CD14-positive monocyte (primary cell): ENCODE measurements around the gene TNFRSF8. TPM values are rescaled to one million over a fixed set of nuclear protein-coding genes. Genes with fewer than 3 reads are reported as not detected.

Experiments
- DNase-seq, 3 donors: peaks; one replicate each; pipeline ENCODE4 v3.0.0-alpha.2; 2011 to 2022
- H2AFZ ChIP-seq: 2 replicates; pipeline ENCODE4 v1.6.0; 2012; ENCODE audit warnings: mild to moderate bottlenecking, low read depth, low read length, inconsistent platforms; ENCODE audit not compliant: insufficient read depth, poor library complexity, severe bottlenecking
- H3K27ac ChIP-seq, 2 donors: 1 replicate in 1 of 2; 2 replicates in 1 of 2; pipeline ENCODE4 v1.5.1; 2012 to 2013; ENCODE audit warnings: low read length in 2 of 2, control low read depth in 1 of 2, inconsistent platforms in 1 of 2, low read depth in 1 of 2, mild to moderate bottlenecking in 1 of 2
- H3K27me3 ChIP-seq, 2 donors: one replicate each; pipeline versions ENCODE4 v1.6.0 to v1.6.1; 2011 to 2013; ENCODE audit warnings: low read length in 2 of 2; ENCODE audit not compliant: control insufficient read depth in 2 of 2, insufficient read depth in 2 of 2
- H3K36me3 ChIP-seq, 2 donors: replicated peaks in 1 of 2; 1 replicate in 1 of 2; 2 replicates in 1 of 2; pipeline versions ENCODE4 v1.5.1 to v1.6.1; 2012 to 2013; ENCODE audit warnings: low read length in 2 of 2, control low read depth in 1 of 2, inconsistent platforms in 1 of 2, mild to moderate bottlenecking in 1 of 2; ENCODE audit not compliant: insufficient read depth in 2 of 2, control insufficient read depth in 1 of 2
- H3K4me1 ChIP-seq, 2 donors: 1 replicate in 1 of 2; 2 replicates in 1 of 2; pipeline versions ENCODE4 v1.5.1 to v1.6.1; 2012 to 2013; ENCODE audit warnings: low read length in 2 of 2, control low read depth in 1 of 2, inconsistent platforms in 1 of 2, mild to moderate bottlenecking in 1 of 2, moderate library complexity in 1 of 2; ENCODE audit not compliant: insufficient read depth in 2 of 2, control insufficient read depth in 1 of 2
- H3K4me2 ChIP-seq: replicated peaks from 2 replicates; pipeline ENCODE3; 2012; ENCODE audit warnings: low read length, moderate library complexity, mild to moderate bottlenecking; ENCODE audit not compliant: poor library complexity, severe bottlenecking; ENCODE audit errors: extremely low read depth
- H3K4me3 ChIP-seq, 3 experiments: fragments of 200-600 bp in 1 of 3; sonication (generic) in 1 of 3; replicated peaks in 1 of 3; 1 replicate in 2 of 3; 2 replicates in 1 of 3; pipeline ENCODE4 v1.5.1; 2011 to 2013; ENCODE audit warnings: low read length in 3 of 3, mild to moderate bottlenecking in 3 of 3, control low read depth in 2 of 3, low read depth in 2 of 3, inconsistent platforms in 1 of 3, moderate library complexity in 1 of 3
- H3K79me2 ChIP-seq: 2 replicates; pipeline ENCODE4 v1.6.0; 2012; ENCODE audit warnings: mild to moderate bottlenecking, control low read depth, inconsistent platforms, low read length, moderate library complexity; ENCODE audit not compliant: insufficient read depth
- H3K9ac ChIP-seq: 2 replicates; pipeline ENCODE4 v1.6.0; 2017; ENCODE audit warnings: low read length, mild to moderate bottlenecking; ENCODE audit not compliant: insufficient read depth, poor library complexity, severe bottlenecking
- H3K9me3 ChIP-seq, 2 donors: replicated peaks in 1 of 2; 1 replicate in 1 of 2; 2 replicates in 1 of 2; pipeline versions ENCODE4 v1.5.1 to v1.6.1; 2012 to 2013; ENCODE audit warnings: low read length in 2 of 2, control low read depth in 1 of 2; ENCODE audit not compliant: control insufficient read depth in 1 of 2, insufficient read depth in 1 of 2
- H4K20me1 ChIP-seq: 2 replicates; pipeline ENCODE4 v1.6.0; 2012; ENCODE audit warnings: mild to moderate bottlenecking, low read length, control low read depth, moderate library complexity; ENCODE audit not compliant: insufficient read depth
- H3K27ac Mint-ChIP-seq, 7 donors: one replicate each; pipeline ENCODE4 v1.8.0; 2020; ENCODE audit warnings: mild to moderate bottlenecking in 7 of 7, mixed read lengths in 7 of 7, moderate library complexity in 6 of 7, inconsistent platforms in 2 of 7
- H3K27me3 Mint-ChIP-seq, 3 donors: one replicate each; pipeline ENCODE4 v1.8.0; 2021 to 2022; ENCODE audit warnings: low read depth in 3 of 3, mild to moderate bottlenecking in 3 of 3, mixed read lengths in 3 of 3, moderate library complexity in 3 of 3, inconsistent platforms in 1 of 3
- H3K36me3 Mint-ChIP-seq, 2 donors: one replicate each; pipeline ENCODE4 v1.8.0; 2020; ENCODE audit warnings: mixed read lengths in 2 of 2, inconsistent platforms in 1 of 2, mild to moderate bottlenecking in 1 of 2
- H3K4me1 Mint-ChIP-seq: one replicate; pipeline ENCODE4 v1.8.0; 2020; ENCODE audit warnings: mild to moderate bottlenecking, mixed read lengths
- H3K4me3 Mint-ChIP-seq, 2 donors: one replicate each; pipeline ENCODE4 v1.8.0; 2020; ENCODE audit warnings: mild to moderate bottlenecking in 2 of 2, mixed read lengths in 2 of 2, moderate library complexity in 1 of 2
- H3K9me3 Mint-ChIP-seq, 7 donors: one replicate each; pipeline ENCODE4 v1.8.0; 2020 to 2022; ENCODE audit warnings: mixed read lengths in 7 of 7, mild to moderate bottlenecking in 6 of 7, moderate library complexity in 6 of 7, inconsistent platforms in 2 of 7
- WGBS: methylation state at CpG from one replicate; pipeline ENCODE4 v1.1.5; 2013; ENCODE audit warnings: missing lambda C conversion rate; ENCODE audit not compliant: insufficient coverage; 5-methylcytosine and 5-hydroxymethylcytosine counted together
- intact Hi-C, 2 donors: fragments of 100-400 bp; cut with micrococcal nuclease; formaldehyde crosslinking; loops; one replicate each; pipeline versions ENCODE4 v1.15.0 to v1.15.1; 2023
- polyA plus RNA-seq, 3 donors: library from polyadenylated mRNA; depleted of rRNA in 1 of 3; unstranded in 2 of 3; stranded (reverse) in 1 of 3; fragments of 300-500 nt in 2 of 3; fragments of >200 nt in 1 of 3; fragmentation: Illumina TruSeq in 2 of 3; gene quantifications; 1 replicate in 2 of 3; 2 replicates in 1 of 3; pipeline ENCODE4 v1.2.3, GENCODE V29; 2012 to 2021
- TF ChIP-seq, protein P1 (sequence below): fragments of 200-600 bp; IDR thresholded peaks from one replicate; pipeline ENCODE4 v1.8.0; 2022; ENCODE audit warnings: antibody characterized with exemption, mild to moderate bottlenecking

The TNFRSF8 gene
- polyA plus RNA-seq, 3 donors, result 10.9 to 11.9 (median 11.8) TPM

DNA sequence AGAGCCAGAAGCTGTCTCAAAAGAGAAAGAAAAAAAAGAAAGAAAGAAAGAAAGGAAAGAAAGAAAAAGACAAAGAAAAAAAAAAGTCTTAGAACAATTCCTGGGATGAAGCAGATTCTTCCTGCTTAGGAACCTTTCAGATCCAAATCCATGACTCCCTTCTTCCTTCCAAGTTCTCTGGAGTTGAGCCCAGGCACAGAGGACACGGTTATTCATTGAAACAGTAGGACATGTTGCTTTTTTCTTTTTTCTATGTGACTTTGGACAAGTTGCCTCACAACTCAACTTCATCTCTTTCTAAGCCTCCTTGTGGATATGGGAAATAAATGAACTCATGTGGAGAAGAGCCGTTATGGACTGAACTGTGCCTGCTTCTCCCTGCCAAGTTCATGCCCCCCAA is 14.7 kb upstream of the TNFRSF8 start:
- H3K9me3 Mint-ChIP-seq, result no peaks in the 10 kb centered on the region
- WGBS, result no CpG with 5 or more reads among the region's 2 CpGs

DNA sequence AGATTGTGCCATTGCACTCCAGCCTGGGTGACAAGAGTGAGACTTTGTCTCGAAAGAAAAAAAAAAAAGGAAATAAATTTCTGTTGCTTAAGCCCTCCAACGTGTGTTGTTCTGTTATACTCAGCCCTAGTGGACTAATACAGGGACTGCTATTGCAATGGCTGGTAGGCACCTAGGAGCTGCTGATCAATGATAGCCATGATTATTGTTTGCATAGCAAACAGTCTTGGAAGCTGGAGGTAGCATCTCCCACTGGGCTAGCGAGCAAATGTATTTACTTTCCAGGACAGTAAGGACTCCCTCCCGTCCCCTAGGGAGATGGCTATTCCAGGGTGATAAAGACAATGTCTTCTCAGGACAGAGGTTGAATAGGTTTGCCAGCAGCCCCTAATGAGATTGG is 13.5 kb upstream of the TNFRSF8 start:
- no peak overlapping the region for H3K9ac ChIP-seq
- no peaks in the 10 kb centered on the region for H3K27me3 ChIP-seq
- TF ChIP-seq, protein P1, sequence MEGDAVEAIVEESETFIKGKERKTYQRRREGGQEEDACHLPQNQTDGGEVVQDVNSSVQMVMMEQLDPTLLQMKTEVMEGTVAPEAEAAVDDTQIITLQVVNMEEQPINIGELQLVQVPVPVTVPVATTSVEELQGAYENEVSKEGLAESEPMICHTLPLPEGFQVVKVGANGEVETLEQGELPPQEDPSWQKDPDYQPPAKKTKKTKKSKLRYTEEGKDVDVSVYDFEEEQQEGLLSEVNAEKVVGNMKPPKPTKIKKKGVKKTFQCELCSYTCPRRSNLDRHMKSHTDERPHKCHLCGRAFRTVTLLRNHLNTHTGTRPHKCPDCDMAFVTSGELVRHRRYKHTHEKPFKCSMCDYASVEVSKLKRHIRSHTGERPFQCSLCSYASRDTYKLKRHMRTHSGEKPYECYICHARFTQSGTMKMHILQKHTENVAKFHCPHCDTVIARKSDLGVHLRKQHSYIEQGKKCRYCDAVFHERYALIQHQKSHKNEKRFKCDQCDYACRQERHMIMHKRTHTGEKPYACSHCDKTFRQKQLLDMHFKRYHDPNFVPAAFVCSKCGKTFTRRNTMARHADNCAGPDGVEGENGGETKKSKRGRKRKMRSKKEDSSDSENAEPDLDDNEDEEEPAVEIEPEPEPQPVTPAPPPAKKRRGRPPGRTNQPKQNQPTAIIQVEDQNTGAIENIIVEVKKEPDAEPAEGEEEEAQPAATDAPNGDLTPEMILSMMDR, result no peak
- no peak overlapping the region for H2AFZ ChIP-seq
- no peak overlapping the region for H3K27ac ChIP-seq
- H4K20me1 ChIP-seq, result no peaks in the 10 kb centered on the region
- H3K4me2 ChIP-seq, result no peak overlapping the region
- Mint-ChIP-seq H3K27ac (no peak overlapping the region), H3K27me3 (peaks cover 0 to 5% (median 0%) of the 10 kb centered on the region in 3 donors), H3K36me3 (no peaks in the 10 kb centered on the region), H3K4me3 (no peak overlapping the region), H3K4me1 (peaks cover 12% of the 10 kb centered on the region), H3K9me3 (no peaks in the 10 kb centered on the region)
- no peaks in the 10 kb centered on the region for H3K79me2 ChIP-seq
- DNase-seq, result no peak
- H3K9me3 ChIP-seq, result no peaks in the 10 kb centered on the region
- no peaks in the 10 kb centered on the region for H3K36me3 ChIP-seq
- no peak overlapping the region for H3K4me3 ChIP-seq
- intact Hi-C loops, result no loop called here
- peaks cover 5 to 10% of the 10 kb centered on the region in 2 donors for H3K4me1 ChIP-seq
- WGBS, result 33% methylated on average over 3 of the region's 4 CpGs

More for the DNA sequence above, 14.7 kb upstream of the TNFRSF8 start:
- Mint-ChIP-seq H3K27me3 (peaks cover 0 to 5% (median 3%) of the 10 kb centered on the region in 3 donors), H3K4me1 (peaks cover 12% of the 10 kb centered on the region), H3K36me3 (no peaks in the 10 kb centered on the region), H3K27ac (no peak overlapping the region), H3K4me3 (no peak overlapping the region)
- TF ChIP-seq, protein P1, result no peak
- DNase-seq, result no peak
- Histone ChIP-seq H3K9ac (no peak overlapping the region), H3K4me3 (no peak overlapping the region), H3K79me2 (no peaks in the 10 kb centered on the region), H3K27ac (no peak overlapping the region), H4K20me1 (no peaks in the 10 kb centered on the region), H3K9me3 (no peaks in the 10 kb centered on the region), H3K36me3 (no peaks in the 10 kb centered on the region), H3K4me2 (no peak overlapping the region), H2AFZ (no peak overlapping the region), H3K27me3 (no peaks in the 10 kb centered on the region), H3K4me1 (peaks cover 5 to 10% of the 10 kb centered on the region in 2 donors)
- intact Hi-C loops, result no loop called here
